Measurements from ENCODE around the gene CBR1.
"Not testable (repeated sequence)": the region's sequence is repeated elsewhere in the genome, so short reads cannot be mapped to it uniquely, and the experiment has no call there.

CBR1 gene

DNA sequence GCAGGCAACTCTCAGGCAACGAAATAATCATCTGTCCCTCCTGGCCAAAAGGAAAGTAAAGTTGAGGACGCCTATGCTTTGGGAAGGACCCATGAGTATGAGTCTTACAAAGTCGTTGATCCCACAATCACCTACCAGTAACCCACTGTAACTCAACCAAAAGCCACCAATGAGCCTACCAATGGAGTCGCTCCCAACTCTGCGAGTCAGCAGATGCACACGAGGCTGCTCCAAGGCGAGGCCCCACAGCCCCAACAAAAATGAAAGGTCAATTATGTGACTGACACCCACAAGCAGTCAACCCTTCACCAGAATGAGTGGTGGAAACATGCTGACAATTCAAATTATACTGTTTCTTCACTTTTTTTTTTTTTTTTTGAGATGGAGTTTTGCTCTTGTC, 21.5 kb upstream of the CBR1 start:
- no peak for DNase-seq

DNA sequence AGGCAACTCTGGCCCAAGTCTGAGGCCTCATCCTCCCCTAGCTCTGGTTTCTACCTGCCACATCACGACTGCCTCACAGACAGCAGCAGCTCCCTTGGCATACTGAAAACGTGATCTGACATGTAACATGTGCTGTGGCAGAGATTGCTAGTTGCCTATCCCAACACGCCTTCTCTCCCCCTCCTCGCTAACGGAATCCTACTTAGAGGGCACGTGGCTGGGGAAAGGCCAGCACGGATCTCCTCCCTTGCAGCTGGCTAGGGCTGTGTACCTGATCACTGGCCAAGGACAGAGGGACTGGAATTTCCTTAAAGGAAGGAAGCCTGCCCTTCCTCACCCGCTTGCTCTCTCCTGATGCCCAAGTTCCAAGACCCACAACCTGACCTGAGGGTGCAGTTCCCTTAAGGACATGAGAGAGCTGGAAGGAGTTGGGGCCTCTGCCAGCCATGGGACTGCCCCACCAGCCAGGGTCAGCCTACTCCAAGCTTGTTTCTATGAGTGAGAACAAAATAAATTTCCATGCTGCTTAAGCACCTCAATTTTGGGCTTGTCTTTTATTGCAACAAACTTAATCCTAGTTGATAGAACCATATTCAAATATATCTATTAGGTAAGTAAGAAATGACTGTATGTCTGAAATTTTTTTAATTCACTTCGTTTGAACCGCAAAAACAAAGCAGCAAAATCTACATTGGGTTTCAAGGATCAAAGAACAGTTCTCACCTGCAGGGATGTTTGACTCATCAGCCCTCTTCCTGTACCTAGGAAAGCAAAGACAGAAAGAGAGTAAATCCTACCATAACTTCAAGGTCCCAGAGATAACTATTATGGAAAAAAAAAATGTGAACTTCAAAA, 16.7 kb upstream of the CBR1 start:
- DNase-seq: no peak

DNA sequence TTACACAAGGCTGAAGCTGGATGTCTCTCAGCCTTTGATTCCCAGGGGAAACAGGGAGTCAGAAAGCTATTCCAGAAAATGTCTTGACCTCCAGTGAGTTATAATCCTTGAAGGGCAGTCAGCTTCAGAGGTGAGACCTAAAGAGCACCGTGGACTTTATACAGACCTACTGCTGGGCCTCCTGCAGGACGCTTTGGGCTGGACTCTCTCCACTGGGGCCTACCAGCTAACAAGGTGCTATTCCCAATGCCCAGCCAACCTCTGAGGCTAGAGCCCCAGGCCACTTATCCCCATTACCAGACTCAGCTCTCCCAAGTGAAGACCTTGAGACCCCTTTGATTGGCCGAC, 16.1 kb upstream of the CBR1 start:
- DNase-seq: no peak

DNA sequence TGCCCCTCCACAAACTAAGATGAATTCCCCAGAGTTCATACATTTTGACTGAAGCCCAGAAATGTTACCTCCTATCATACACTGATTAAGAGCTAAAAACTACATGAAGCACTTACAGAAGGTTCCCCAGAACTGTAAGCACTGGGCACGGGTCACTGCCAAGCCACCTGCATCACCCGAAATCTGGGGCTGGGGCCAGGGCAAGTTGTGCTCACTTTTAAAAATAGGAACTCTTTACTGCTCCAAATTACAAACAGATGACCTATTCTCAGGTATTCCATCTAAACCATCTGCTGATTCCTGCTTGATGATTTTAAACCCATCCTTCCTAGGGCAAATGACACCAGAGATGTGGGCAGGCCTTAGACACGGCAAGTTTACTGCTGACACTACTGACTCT, 14.3 kb upstream of the CBR1 start:
- DNase-seq: no peak

DNA sequence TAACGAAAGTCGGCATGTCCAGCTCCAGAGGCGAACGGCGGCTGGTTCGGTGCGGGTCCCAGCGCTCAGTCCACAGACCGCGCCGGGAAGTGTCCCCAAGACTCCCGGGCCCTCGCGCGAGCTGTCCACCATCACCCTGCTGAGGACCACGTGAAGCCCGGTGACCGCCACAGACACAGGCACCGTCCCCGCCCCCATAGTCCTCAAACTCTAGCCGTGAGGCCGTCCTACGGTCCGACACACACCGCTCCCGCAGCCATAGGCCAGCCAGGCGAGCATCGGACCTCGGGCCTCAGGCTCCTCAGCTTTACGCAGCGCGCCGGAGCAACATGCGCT, 10.0 kb upstream of the CBR1 start:
- no peak for DNase-seq

DNA sequence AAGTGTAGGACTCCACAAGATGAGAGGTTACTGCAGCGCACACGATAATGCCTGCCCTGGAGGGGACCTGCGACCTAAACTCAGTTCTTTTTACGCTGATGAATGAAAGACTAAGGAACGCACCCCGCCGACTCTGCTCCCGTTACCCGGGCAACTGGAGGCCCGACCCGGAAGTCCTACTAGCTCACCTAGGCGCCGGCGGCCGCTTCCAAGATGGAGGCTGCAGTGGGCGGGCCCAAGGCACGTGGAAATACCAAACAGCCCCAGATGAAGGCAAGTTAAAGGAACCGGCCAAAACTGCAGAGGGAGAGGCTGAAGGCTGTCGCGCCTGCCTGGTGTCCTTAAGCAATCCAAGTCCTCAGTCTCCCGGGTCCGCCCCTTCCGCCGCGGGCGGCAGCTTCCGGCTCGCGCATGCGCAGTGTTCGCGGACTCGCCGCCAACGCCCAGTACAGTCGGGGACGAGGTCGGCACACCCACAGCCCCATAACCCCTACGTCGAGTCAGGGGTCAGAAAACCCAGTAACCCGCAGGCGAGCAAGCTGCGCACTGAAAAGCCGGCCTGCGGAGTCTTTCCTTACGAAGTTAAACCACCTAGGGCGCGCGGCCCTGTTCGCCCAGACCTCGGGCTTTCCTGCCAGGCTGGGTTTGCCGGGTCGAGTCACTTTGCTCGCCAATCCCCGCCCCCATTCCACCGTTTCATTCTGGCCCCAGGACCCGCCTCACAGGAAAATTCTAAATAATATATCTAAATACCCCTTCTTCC, 9.5 kb upstream of the CBR1 start, which contains the start of gene SETD4:
Gene SETD4 (minus strand): TSS at position 368 of the 763 bp plus-strand sequence. CDS start 1,638 bp downstream, outside the sequence.
- peak; percentile 94 for DNase-seq

DNA sequence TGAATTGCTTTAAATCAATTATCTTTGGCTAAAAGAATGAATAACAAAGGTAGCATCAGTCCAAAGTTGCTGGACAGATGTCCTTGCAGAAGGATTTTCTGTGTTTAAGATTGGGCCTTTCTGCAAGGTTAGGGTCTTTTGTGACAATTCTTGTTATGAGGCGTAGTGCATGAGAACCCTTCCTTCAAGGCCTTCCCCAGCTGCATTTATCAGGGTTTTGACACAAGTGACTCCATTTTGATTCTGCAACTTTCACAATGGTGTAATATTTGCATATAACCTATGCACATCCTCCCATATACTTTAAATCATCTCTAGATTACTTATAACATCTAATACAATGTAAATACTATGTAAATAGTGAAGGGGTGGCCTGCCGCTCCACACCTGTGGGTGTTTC, 8.4 kb upstream of the CBR1 start:
- no peak for DNase-seq

DNA sequence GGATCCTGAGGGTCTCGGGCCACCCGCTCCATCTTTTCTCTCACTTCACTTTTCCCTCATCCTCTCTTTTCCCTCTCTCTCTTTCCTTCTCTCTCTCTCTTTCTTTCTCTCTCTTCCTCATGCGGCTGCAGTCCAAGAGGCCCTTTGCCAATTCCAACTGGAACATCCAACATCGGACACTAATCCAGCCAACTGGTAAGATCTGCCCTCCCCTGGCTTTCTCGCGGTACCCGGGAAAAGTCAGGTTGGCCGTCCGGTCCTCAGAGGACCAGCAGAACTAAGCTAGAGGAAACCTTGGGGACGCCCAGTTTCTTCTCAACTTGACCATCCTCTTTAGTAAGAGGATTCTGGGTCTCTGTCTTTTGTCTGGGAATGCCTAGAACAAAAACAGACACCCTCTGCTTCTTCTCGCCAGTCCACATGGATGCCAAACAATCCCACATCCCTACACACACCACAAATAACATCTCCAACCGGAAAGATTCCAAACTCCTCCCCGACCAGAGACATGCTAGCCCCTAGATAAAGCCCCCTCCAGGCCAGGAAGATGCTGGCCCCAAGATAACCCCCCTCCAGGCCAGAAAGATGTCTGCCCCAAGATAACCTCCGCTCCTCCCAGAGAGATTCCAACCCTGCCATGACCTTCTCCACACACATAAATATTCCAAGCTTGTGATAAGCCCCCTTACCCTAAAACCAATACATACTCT, 6.3 kb upstream of the CBR1 start:
- DNase-seq: no peak

DNA sequence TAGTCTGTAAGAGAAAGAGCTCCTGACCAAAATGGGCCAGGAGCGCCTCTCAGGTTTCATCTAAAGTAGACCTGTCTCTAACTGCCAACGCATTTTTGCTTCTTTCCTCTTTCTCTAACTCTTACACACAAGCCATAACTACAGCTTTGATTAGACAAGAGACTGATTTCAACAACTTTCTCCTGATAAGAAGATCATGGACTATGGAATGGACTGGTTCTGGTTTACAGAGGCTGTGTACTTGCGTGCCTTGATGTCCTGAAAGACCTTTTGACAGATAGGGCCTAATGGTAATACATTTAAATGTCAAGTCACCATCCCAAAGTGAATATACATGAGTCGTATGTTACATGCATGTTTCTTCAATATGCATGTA, 5.8 kb upstream of the CBR1 start:
- DNase-seq: no peak

DNA sequence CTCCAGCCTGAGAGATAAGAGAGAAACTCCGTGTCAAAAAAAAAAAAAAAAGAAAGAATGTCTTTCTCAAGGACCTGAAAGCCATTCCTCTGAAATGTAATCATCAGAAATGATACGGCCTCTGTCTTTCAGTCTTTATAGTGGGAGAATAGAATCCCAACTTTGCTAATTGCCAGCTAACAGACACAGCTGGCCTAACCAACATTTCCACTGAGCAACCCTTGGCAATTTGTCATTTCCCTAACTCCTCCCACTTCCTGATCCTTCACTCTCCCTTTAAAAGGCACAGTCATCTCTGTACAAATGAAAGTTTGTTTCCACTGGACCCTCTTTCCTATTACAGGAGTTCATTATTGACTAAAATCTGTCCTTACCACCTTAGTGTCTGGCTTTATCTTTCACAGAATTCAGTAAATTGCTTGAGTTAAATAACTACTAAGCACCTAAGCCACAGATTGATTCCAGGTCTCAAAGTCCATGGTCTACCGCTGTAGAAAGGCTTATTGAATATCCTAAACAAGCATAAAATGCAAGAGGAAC, 4.3 kb upstream of the CBR1 start:
- peak; percentile 65 for DNase-seq

DNA sequence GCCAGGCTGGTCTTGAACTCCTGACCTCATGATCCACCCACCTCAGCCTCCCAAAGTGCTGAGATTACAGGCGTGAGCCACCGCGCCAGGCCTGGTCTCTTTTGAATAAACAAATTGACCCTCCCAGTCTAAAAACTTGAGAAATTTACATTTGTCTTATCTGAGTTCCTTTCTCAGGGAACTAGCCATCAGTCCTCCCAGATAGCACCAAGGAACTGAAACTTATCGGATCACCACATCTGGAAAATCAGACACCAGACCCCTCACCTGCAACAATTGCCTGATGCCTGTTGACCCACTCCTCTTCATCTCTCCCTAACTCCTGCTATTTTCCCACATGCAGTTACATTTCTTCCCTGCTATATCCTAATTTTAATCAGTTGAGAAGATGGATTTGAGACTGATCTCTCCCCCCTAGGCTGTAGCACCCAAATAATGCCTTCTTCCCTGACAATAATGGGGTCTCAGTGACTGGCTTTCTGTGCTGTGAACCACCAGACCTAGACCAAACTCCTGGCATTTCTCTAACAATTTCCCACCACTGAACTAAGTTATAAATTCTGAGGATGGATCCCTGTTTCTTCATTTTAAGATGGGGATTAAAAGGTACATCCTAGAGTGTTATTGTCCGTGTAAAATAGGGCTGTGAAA, 951 bp upstream of the CBR1 start:
- DNase-seq: no peak

DNA sequence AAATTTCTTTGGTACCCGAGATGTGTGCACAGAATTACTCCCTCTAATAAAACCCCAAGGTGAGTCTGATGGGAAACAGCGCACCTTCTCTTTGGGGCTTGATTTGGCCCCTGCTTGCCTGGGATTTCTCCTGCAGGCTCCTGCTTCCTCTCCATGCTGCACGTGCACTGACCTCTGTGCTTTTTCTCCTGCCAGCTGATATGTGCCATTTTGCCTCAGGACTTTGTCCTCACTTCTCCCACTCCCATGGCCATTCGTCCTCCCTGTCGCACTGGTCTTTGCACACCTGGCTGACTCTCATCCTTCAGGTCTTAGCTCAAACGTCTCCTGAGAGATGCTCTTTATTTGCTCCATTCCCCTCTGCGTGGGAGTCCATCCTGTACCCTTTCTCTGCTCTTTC, 1.2 kb downstream of the CBR1 start:
- no peak for DNase-seq

DNA sequence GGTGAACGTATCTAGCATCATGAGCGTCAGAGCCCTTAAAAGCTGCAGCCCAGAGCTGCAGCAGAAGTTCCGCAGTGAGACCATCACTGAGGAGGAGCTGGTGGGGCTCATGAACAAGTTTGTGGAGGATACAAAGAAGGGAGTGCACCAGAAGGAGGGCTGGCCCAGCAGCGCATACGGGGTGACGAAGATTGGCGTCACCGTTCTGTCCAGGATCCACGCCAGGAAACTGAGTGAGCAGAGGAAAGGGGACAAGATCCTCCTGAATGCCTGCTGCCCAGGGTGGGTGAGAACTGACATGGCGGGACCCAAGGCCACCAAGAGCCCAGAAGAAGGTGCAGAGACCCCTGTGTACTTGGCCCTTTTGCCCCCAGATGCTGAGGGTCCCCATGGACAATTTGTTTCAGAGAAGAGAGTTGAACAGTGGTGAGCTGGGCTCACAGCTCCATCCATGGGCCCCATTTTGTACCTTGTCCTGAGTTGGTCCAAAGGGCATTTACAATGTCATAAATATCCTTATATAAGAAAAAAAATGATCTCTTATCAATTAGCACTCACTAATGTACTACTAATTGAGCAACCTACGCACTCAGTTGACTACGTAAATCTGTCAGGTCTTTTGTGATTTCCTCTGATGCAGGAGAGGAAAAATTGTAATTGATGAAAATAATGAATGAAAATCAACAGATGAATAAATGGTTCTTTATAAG, 2.8 kb downstream of the CBR1 start:
- no peak for DNase-seq

DNA sequence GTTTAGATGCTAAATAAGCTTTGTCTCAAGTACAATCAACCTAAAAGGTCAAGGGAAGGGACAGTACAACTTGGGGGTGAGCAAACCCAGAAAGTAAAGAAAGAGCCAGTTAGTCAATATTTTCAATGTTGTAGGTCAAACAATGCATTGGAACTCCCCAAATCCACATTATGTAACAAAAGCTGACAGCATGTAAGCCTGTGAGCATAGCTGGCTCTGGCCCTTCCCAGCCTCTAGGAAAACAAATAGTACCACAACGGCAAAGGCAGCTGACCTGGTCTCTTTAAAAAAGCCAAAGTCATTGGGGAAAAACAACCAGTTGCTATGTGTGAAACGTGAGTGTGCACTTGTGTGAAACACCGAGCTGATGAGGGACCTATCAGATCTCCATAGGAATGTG, 3.4 kb downstream of the CBR1 start:
- DNase-seq: no peak

DNA sequence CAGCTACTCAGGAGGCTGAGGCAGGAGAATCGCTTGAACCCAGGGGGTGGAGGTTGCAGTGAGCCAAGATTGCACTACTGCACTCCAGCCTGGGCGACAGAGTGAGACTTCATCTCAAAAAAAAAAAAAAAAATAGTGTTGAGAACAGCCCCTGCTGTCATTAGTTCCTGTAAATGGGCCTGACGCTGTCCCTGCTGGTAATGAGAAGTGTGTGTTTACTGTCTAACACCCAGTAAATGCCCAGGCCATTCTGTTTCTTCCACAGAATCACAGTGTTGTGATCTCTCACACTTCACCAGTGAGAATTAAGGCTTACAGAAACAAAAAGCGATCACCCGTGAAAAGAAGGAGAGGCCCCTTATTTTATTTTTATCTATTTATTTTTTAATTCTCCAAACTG, 4.1 kb downstream of the CBR1 start:
- not testable (repeated sequence) for DNase-seq

DNA sequence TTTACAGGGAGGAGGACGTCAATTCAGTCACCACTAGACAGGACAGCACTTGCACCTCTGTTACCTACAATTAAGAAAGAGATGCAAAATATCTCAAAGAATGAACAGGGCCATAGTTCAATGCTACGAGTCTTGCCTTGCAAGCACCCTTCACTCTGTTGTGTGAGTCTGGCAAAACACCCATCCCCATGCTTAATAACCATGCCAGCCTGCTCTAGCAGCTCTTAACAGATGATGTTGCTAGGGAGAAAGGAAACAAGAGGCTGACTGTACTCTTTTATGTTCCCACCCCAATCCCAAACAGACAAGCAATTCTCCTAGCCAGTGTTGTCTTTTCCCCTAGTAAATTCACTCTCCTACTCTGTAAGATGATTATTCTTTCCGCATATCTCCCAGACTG, 5.3 kb downstream of the CBR1 start:
- no peak for DNase-seq

DNA sequence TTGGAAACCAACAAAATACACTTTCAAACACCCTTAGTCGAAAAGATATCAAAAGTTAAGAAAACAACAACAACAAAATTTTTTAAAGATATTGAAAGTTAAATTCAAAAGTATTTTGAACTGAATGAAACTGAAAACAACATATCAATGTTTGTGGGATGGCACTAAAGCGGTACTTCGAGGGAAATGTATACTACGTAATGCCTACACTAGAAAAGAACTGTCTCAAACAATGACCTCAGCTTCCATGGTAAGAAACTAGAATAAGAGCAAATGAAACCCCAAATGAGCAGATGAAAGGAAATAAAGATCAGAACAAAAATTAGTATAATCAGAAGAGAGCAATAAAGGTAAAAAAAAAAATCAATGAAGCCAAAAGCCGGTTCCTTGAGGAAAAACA, 6.1 kb downstream of the CBR1 start:
- no peak for DNase-seq

DNA sequence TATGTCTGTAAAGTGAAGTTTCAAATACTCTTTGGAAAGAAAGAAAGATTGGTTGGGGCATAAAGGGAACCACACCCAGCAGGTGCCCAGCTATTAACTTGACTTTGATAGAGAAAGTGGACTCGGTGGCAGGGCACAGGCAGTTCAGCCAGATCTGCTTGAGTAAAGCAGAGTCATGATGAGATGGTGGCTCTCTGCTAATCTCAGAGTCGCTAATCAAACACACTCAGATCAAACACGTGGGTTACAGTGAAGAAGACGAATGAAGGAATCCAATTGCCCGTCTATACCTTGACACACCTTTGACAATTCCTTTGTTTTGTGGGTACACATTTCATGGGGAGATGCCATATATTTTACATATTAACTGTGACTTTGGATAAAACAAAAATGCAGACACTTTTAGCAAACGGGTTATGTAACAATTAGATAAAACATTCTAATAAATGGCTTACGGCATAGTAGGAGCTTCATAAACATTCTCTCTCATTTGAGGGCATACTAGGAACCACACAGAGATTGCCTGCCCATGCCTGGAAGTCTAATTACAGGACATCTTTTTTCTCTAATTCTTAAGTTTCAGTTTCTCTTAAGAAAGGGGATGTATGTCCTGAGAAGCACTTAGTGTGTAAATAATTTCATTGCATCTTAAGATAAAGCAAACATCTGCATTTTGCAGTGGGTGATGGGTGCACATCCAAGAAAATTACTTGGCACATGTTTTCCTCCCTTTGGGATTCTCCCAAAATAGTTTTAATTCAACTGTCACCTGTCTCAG, 7.2 kb downstream of the CBR1 start:
- no peak for DNase-seq

DNA sequence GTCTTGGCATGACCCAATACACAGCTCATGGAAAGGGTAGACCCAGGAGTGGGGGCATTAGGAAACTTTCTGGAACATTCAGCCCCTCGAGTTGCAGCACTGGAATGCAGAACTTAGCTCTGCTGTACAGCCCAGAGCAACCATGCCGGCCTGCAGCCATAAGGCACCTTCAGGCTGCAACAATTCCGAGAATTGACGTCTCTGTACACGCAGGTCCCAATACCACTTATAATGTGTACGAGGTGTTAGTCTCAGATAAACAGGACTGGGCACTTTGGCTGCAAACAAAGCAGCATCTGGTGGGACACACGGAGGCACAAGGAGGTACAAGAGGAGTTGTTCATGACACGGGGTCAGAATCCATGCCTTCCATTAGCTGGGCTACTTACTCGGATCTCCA, 7.9 kb downstream of the CBR1 start:
- no peak for DNase-seq

DNA sequence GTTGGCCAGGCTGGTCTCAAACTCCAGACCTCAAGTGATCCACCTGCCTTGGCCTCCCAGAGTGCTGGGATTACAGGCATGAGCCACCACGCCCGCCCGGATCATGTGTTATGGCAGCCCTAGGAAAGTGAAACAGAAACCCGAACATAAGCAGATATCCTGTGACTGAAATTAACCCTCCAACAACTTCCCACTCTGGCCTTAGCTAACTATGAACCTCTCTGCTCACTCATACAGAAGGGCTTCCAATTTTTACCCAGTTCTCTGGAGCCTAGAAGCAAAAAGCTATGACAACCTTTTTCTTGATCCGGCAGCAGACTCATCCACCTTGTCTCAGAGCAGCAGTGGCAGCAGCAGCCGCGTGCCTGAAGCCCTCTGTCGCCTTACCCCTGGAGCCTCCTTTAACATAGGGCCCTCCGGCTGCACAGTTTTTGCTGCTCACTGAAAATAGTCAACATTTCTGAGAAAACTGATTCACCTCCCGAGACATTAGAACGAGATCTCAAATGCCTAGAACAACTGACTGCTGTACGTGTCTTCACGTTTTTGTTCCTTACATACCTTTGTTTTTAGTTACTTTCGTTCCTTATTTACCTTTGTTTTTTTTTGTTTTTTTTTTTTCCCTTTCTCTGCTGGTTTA, 9.3 kb downstream of the CBR1 start:
- no peak for DNase-seq

DNA sequence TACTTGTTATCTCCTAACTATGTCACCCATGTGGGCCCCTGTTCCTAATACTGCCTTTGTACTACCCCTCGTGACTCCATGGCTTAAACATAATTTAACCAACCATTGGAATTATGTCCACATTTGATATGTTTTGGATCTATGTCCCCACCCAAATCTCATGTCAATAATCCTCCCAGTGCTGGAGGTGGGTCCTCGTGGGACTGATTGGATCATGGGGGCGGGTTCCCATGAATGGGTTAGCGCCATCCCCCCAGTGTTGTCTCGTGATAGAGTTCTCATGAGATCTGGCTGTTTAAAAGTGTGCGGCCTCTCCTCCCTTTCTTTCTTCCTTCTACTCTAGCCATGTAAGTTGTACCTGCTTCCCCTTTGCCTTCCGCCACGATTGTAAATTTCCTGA, 9.8 kb downstream of the CBR1 start:
- no peak for DNase-seq

All from fibroblast of skin of scalp (primary cell).